Ovary (tissue), 9 donors: ENCODE measurements around the gene DIPK1B. TPM values are rescaled to one million over a fixed set of nuclear protein-coding genes. Genes with fewer than 3 reads are reported as not detected.

Source experiments
- DNase-seq, 5 donors: peaks; one replicate each; pipeline ENCODE4 v3.0.0-alpha.2; 2019 to 2020
- H3K27ac ChIP-seq, 2 donors: fragments of 200-600 bp; one replicate each; pipeline versions ENCODE4 v1.5.1 to v1.8.0; 2019 to 2022
- H3K27me3 ChIP-seq: fragments of 200-600 bp; one replicate; pipeline ENCODE4 v1.8.0; 2022
- H3K36me3 ChIP-seq: fragments of 200-600 bp; sonication (generic); one replicate; pipeline ENCODE4 v1.5.1; 2019
- H3K4me1 ChIP-seq: one replicate; pipeline ENCODE4 v1.8.1; 2013; ENCODE audit warnings: mild to moderate bottlenecking, moderate library complexity; ENCODE audit not compliant: insufficient read depth
- H3K4me3 ChIP-seq: fragments of 200-600 bp; sonication (generic); one replicate; pipeline ENCODE4 v1.5.1; 2017
- H3K9me3 ChIP-seq, 2 donors: fragments of 200-600 bp in 1 of 2; sonication (generic) in 1 of 2; one replicate each; pipeline versions ENCODE4 v1.5.1 to v1.8.1; 2013 to 2019; ENCODE audit warnings: mild to moderate bottlenecking in 1 of 2, moderate library complexity in 1 of 2
- CTCF ChIP-seq, 3 donors: fragments of 450-650 bp in 2 of 3; fragments of 200-600 bp in 1 of 3; IDR thresholded peaks; one replicate each; pipeline versions ENCODE4 v1.5.1 to v1.8.0; 2016 to 2022; ENCODE audit warnings: antibody characterized with exemption in 3 of 3, mild to moderate bottlenecking in 1 of 3
- EP300 ChIP-seq: sonication (generic); formaldehyde crosslinking; IDR thresholded peaks from one replicate; pipeline ENCODE4 v1.6.1; 2017; ENCODE audit warnings: antibody characterized with exemption
- POLR2A ChIP-seq: fragments of 450-650 bp; IDR thresholded peaks from one replicate; pipeline ENCODE4 v1.6.1; 2017; ENCODE audit warnings: antibody characterized with exemption, mild to moderate bottlenecking, moderate library complexity
- WGBS, 3 donors: extraction: QIAGEN DNeasy Blood & Tissue Kit in 1 of 3; methylation state at CpG; one replicate each; pipeline versions ENCODE4 v1.1.5 to v1.1.7; 2013 to 2017; 5-methylcytosine and 5-hydroxymethylcytosine counted together
- intact Hi-C, 4 donors: fragments of 100-400 bp; cut with DNase I; formaldehyde crosslinking; loops; one replicate each; pipeline versions ENCODE4 v1.11.0 to v1.15.1; 2022 to 2023
- polyA plus RNA-seq, 2 donors: library from polyadenylated mRNA; stranded (reverse); fragments of 200-250 nt in 1 of 2; fragments of 350-450 nt in 1 of 2; fragmentation: Illumina TruSeq in 1 of 2; extraction: RNeasy Lipid Tissue Mini Kit (QIAGEN cat#74804) in 1 of 2; gene quantifications; one replicate each; pipeline ENCODE4 v1.2.3, GENCODE V29; 2013 to 2014
- total RNA-seq, 7 donors: library from RNA; depleted of rRNA in 2 of 7; stranded (reverse); fragments of >200 nt in 2 of 7; fragmentation: NEBNext Ultra II Directional in 3 of 7; extraction: Animal tissue kit (Norgen Biotek cat#: 25700) in 3 of 7; gene quantifications; one replicate each; pipeline versions ENCODE4 v1.1.0 to v1.2.4, GENCODE V29; 2016 to 2023
- donor health status: DM: no; HTN: no; CAD: no; lungs with moderate emphysema.
- donor health status: DM: no; HTN: no; CAD: no.
- donor health status: Bipolar disorder and iron deficiency.
- donor health status: DM: yes; HTN: yes; CAD: no.
- donor health status: DM: no; HTN: no; CAD: no.
- donor health status: DM: yes; HTN: yes; CAD: no.

Gene DIPK1B
- total and polyA plus RNA-seq, 9 donors, result 2.9 to 23.4 (median 13.1) TPM

GRCh38 chr9:136676297-136676794 lies 36.0 kb upstream of the DIPK1B start:
- 90 to 95% (median 92%) methylated on average over 11 to 13 of the region's 13 CpGs for WGBS, 3 donors

GRCh38 chr9:136676920-136677686 lies 35.3 kb upstream of the DIPK1B start:
- Histone ChIP-seq H3K27ac (no peak overlapping the region), H3K9me3 (no peaks in the 10 kb centered on the region), H3K4me1 (no peaks in the 10 kb centered on the region), H3K4me3 (no peak overlapping the region), H3K36me3 (no peaks in the 10 kb centered on the region), H3K27me3 (no peaks in the 10 kb centered on the region)
- intact Hi-C loops, result no loop called here
- no peak for DNase-seq
- WGBS, 3 donors, result 87 to 95% (median 89%) methylated on average over 44 to 46 of the region's 46 CpGs
- TF ChIP-seq EP300, result no peak
- TF ChIP-seq POLR2A, result no peak
- no peak for TF ChIP-seq CTCF (IDR thresholded peaks at IDR 0.05)

More at GRCh38 chr9:136676297-136676794, 36.0 kb upstream of the DIPK1B start:
- DNase-seq, result no peak
- Histone ChIP-seq H3K9me3 (no peaks in the 10 kb centered on the region), H3K36me3 (no peaks in the 10 kb centered on the region), H3K27ac (no peak overlapping the region), H3K4me3 (no peak overlapping the region), H3K27me3 (no peaks in the 10 kb centered on the region), H3K4me1 (no peaks in the 10 kb centered on the region)
- TF ChIP-seq POLR2A, result no peak
- TF ChIP-seq EP300, result no peak
- no peak for TF ChIP-seq CTCF (IDR thresholded peaks at IDR 0.05)
- intact Hi-C loops, result no loop called here

- 88 to 95% (median 93%) methylated on average over 12 to 15 of the region's 15 CpGs for WGBS, 3 donors
- H3K4me1 ChIP-seq, result no peaks in the 10 kb centered on the region
Measured at GRCh38 chr9:136678034-136678433, 34.3 kb upstream of the DIPK1B start.

GRCh38 chr9:136678624-136679023 lies 33.7 kb upstream of the DIPK1B start:
- TF ChIP-seq CTCF (IDR thresholded peaks at IDR 0.05) (no peak), EP300 (no peak), POLR2A (no peak)
- Histone ChIP-seq H3K27ac (no peak overlapping the region), H3K4me3 (no peak overlapping the region), H3K9me3 (no peaks in the 10 kb centered on the region), H3K4me1 (no peaks in the 10 kb centered on the region), H3K27me3 (no peaks in the 10 kb centered on the region), H3K36me3 (no peaks in the 10 kb centered on the region)
- intact Hi-C loops, result no loop called here
- WGBS, 3 donors, result 89 to 94% (median 89%) methylated on average over 6 of the region's 6 CpGs
- no peak for DNase-seq

More at GRCh38 chr9:136678034-136678433, 34.3 kb upstream of the DIPK1B start:
- no peak for DNase-seq
- H3K9me3 ChIP-seq, result no peaks in the 10 kb centered on the region
- H3K27me3 ChIP-seq, result no peaks in the 10 kb centered on the region
- H3K36me3 ChIP-seq, result no peaks in the 10 kb centered on the region
- TF ChIP-seq CTCF (IDR thresholded peaks at IDR 0.05) (no peak), POLR2A (no peak), EP300 (no peak)
- no peak overlapping the region for H3K27ac ChIP-seq
- intact Hi-C loops, result no loop called here
- H3K4me3 ChIP-seq, result no peak overlapping the region
